A673 (cell line): ENCODE measurements around the gene PAX9. TPM values are rescaled to one million over a fixed set of nuclear protein-coding genes. Genes with fewer than 3 reads are reported as not detected.

Experiments used
- BruUV-seq: library from RNA; stranded (reverse); fragments of 400-500 nt; replicated peaks from 2 replicates; lab custom pipeline; 2021; lab: Mats Ljungman, UMichigan
- CTCF ChIA-PET: fragments of 300-600 bp; sonication (Branson Sonifier 250); formaldehyde crosslinking; loops from one replicate; lab custom pipeline; 2022; ENCODE audit warnings: antibody characterized with exemption; lab: Charles Lee
- POLR2A ChIA-PET: fragments of 300-600 bp; sonication (Branson Sonifier 250); formaldehyde crosslinking; loops from one replicate; lab custom pipeline; 2022; ENCODE audit warnings: antibody characterized with exemption; ENCODE audit not compliant: low non-redundant PET; lab: Charles Lee
- DNase-seq: peaks from one replicate; pipeline ENCODE4 v3.0.0-alpha.2; 2015; ENCODE audit warnings: low spot score
- H3K27ac ChIP-seq: fragments of 200-600 bp; sonication (generic); 2 replicates; pipeline ENCODE4 v1.5.1; 2016; ENCODE audit warnings: mixed run types, low read depth, mild to moderate bottlenecking, mixed read lengths, antibody characterized with exemption, low read length; ENCODE audit not compliant: poor library complexity, severe bottlenecking
- H3K27me3 ChIP-seq: fragments of 200-600 bp; sonication (generic); replicated peaks from 2 replicates; pipeline ENCODE4 v1.6.1; 2017; ENCODE audit warnings: mixed run types, low read depth, mild to moderate bottlenecking, mixed read lengths, antibody characterized with exemption, low read length; ENCODE audit not compliant: insufficient read depth, poor library complexity
- H3K36me3 ChIP-seq: fragments of 200-600 bp; sonication (generic); 2 replicates; pipeline ENCODE4 v1.6.1; 2016; ENCODE audit warnings: mixed run types, mild to moderate bottlenecking, mixed read lengths, antibody characterized with exemption, low read length; ENCODE audit not compliant: insufficient read depth, poor library complexity, severe bottlenecking
- H3K4me1 ChIP-seq: fragments of 200-600 bp; sonication (generic); 2 replicates; pipeline ENCODE4 v1.6.1; 2017; ENCODE audit warnings: mixed run types, mild to moderate bottlenecking, mixed read lengths, antibody characterized with exemption, low read length; ENCODE audit not compliant: insufficient read depth, poor library complexity, severe bottlenecking
- H3K4me3 ChIP-seq: fragments of 200-600 bp; sonication (generic); 2 replicates; pipeline ENCODE4 v1.5.1; 2016; ENCODE audit warnings: low read depth, mixed run types, mild to moderate bottlenecking, mixed read lengths, low read length; ENCODE audit not compliant: poor library complexity, severe bottlenecking
- H3K9me3 ChIP-seq: fragments of 200-600 bp; sonication (generic); 2 replicates; pipeline ENCODE4 v1.6.1; 2016; ENCODE audit warnings: mixed run types, low read depth, mild to moderate bottlenecking, mixed read lengths, antibody characterized with exemption, low read length; ENCODE audit not compliant: poor library complexity, severe bottlenecking
- EZH2 ChIP-seq: fragments of 200-600 bp; sonication (generic); IDR thresholded peaks from 2 replicates; pipeline ENCODE4 v1.6.1; 2017; ENCODE audit warnings: borderline replicate concordance, low read depth, mild to moderate bottlenecking, mixed read lengths, antibody characterized with exemption, low read length; ENCODE audit not compliant: poor library complexity, severe bottlenecking
- intact Hi-C: fragments of 100-400 bp; cut with micrococcal nuclease; formaldehyde crosslinking; loops from one replicate; pipeline ENCODE4 v1.10.0; 2022; ENCODE audit not compliant: unreplicated experiment
- total RNA-seq: library from RNA; stranded (reverse); gene quantifications from 2 replicates; pipeline ENCODE4 v1.2.3, GENCODE V29; 2021
- TF ChIP-seq, protein P1 (sequence below): fragments of 300-800, 200-600 bp; sonication (generic); conservative IDR thresholded peaks from 2 replicates; pipeline ENCODE4 v1.5.1; 2017; ENCODE audit warnings: low read depth, mild to moderate bottlenecking, antibody characterized with exemption, low read length, moderate library complexity, mixed read lengths

The PAX9 gene
- total RNA-seq, 1 experiment from 2014 or later: 23.4 TPM

DNA sequence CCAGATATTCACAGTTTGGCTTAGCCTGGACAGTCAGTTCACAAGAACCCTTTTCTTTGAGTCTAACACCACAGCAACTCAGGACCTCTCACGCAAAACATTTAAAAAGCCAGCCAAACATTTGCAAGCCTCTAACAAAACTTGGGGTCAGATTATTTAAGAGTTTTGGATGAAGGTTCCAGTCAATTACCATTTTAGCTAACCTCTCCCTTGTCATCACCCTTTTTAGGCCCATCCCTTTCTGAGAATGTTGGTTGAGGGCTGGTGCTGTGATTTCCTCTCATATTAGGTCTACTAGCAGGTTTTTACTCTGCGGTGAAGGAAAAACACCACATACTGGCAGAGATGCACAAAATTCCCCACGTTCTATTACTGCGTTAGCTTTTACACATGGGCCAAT lies 20.7 kb downstream of the PAX9 start:
- H3K9me3 ChIP-seq: no peaks in the 10 kb centered on the region
- no TSS peak for BruUV-seq
- H3K36me3 ChIP-seq: peaks cover 23% of the 10 kb centered on the region
- intact Hi-C loops: no loop called here
- peaks cover 22% of the 10 kb centered on the region for H3K4me1 ChIP-seq
- TF ChIP-seq, protein P1, sequence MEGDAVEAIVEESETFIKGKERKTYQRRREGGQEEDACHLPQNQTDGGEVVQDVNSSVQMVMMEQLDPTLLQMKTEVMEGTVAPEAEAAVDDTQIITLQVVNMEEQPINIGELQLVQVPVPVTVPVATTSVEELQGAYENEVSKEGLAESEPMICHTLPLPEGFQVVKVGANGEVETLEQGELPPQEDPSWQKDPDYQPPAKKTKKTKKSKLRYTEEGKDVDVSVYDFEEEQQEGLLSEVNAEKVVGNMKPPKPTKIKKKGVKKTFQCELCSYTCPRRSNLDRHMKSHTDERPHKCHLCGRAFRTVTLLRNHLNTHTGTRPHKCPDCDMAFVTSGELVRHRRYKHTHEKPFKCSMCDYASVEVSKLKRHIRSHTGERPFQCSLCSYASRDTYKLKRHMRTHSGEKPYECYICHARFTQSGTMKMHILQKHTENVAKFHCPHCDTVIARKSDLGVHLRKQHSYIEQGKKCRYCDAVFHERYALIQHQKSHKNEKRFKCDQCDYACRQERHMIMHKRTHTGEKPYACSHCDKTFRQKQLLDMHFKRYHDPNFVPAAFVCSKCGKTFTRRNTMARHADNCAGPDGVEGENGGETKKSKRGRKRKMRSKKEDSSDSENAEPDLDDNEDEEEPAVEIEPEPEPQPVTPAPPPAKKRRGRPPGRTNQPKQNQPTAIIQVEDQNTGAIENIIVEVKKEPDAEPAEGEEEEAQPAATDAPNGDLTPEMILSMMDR: no peak
- no peak for TF ChIP-seq EZH2
- POLR2A ChIA-PET: no interaction called here
- no peak for DNase-seq
- H3K4me3 ChIP-seq: no peak overlapping the region
- CTCF ChIA-PET: no interaction called here
- no peaks in the 10 kb centered on the region for H3K27me3 ChIP-seq
- H3K27ac ChIP-seq: no peak overlapping the region

DNA sequence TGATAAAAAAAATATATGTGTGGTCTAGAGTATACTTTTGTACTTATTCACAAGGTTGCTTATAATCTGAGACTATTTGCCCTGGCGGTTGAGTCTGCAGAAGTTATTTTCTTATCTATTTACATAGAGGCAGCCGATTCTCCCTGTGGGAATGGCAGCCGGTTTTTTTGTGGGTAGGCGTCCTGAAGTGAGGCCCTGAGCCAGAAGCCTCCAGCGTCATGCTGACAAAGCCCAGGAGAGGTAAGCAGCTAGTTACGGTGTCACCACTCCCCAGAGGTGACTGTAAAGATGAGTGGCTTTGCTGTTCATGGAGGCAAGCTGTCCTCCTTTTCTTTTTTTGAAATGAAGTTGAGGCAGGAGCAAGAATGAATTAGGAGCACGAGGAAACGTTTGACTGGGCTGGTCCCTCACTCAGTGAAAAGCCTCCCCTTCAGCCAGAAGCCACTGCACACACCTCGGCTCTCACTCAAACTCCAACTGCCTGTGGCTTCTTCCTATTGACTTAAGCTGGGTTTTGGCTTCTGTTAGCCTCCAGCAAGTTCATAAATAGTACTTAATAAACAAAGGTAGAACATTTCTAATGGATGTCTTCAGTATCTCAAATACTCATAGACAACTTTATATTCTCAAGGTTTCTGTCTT lies 21.5 kb downstream of the PAX9 start:
- no peak for DNase-seq
- H3K27me3 ChIP-seq: no peaks in the 10 kb centered on the region
- BruUV-seq: no TSS peak
- ChIA-PET POLR2A (no interaction called here), CTCF (no interaction called here)
- TF ChIP-seq EZH2: no peak
- TF ChIP-seq, protein P1: no peak
- peaks cover 22% of the 10 kb centered on the region for H3K4me1 ChIP-seq
- no peaks in the 10 kb centered on the region for H3K9me3 ChIP-seq
- intact Hi-C loops: no loop called here
- H3K27ac ChIP-seq: no peak overlapping the region
- no peak overlapping the region for H3K4me3 ChIP-seq
- H3K36me3 ChIP-seq: peaks cover 14% of the 10 kb centered on the region

DNA sequence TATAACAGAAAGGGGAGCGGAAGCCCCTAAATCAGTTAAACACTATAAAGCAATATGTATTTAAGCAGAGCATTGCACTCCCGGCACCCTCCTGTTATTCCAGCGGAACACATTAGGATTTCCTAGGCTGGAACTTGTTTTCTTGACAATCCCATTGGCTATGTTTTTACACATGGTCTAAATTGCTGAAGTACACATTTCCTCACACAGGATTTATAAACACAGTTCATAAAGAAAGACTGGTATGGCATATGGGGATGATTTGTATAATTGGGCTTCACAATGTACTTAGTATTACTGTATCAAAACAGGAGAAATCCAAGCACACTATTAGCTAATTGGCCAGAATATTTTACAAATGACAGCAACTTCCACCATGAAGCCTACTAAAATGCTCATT lies 23.3 kb downstream of the PAX9 start:
- BruUV-seq: no TSS peak
- intact Hi-C loops: no loop called here
- Histone ChIP-seq H3K9me3 (no peaks in the 10 kb centered on the region), H3K4me3 (no peak overlapping the region), H3K27me3 (no peaks in the 10 kb centered on the region), H3K27ac (no peak overlapping the region), H3K36me3 (no peaks in the 10 kb centered on the region), H3K4me1 (peaks cover 22% of the 10 kb centered on the region)
- CTCF ChIA-PET: no interaction called here
- TF ChIP-seq EZH2: no peak
- TF ChIP-seq, protein P1: no peak
- POLR2A ChIA-PET: no interaction called here
- peak; percentile 46 for DNase-seq
